Sigmoid colon (tissue), 7 donors: Measurements from ENCODE around the gene GABARAPL2. TPM values are rescaled to one million over a fixed set of nuclear protein-coding genes. Genes with fewer than 3 reads are reported as not detected.

ENCODE experiments used
- DNase-seq: peaks from one replicate; pipeline ENCODE4 v3.0.0-alpha.2; 2019
- H3K27ac ChIP-seq, 4 donors: fragments of 200-600 bp; sonication (generic); one replicate each; pipeline ENCODE4 v1.5.1; 2016 to 2019; ENCODE audit warnings: mild to moderate bottlenecking in 1 of 4
- H3K27me3 ChIP-seq, 3 donors: fragments of 200-600 bp; sonication (generic); one replicate each; pipeline ENCODE4 v1.5.1; 2019; ENCODE audit warnings: mild to moderate bottlenecking in 1 of 3
- H3K36me3 ChIP-seq, 4 donors: fragments of 200-600 bp; sonication (generic); one replicate each; pipeline ENCODE4 v1.5.1; 2016 to 2019
- H3K4me1 ChIP-seq, 4 donors: fragments of 200-600 bp; sonication (generic); one replicate each; pipeline ENCODE4 v1.5.1; 2017 to 2019
- H3K4me3 ChIP-seq, 4 donors: fragments of 200-600 bp; sonication (generic); one replicate each; pipeline ENCODE4 v1.5.1; 2017 to 2019; ENCODE audit warnings: mild to moderate bottlenecking in 2 of 4, moderate library complexity in 1 of 4
- H3K9me3 ChIP-seq, 4 donors: fragments of 200-600 bp in 3 of 4; sonication (generic) in 3 of 4; one replicate each; pipeline versions ENCODE4 v1.5.1 to v1.6.1; 2013 to 2019
- EP300 ChIP-seq, 4 donors: sonication (generic); formaldehyde crosslinking; IDR thresholded peaks; one replicate each; pipeline ENCODE4 v1.6.1; 2017; ENCODE audit warnings: antibody characterized with exemption in 4 of 4
- POLR2A ChIP-seq, 2 donors: fragments of 450-650 bp; IDR thresholded peaks; one replicate each; pipeline ENCODE4 v1.6.1; 2016; ENCODE audit warnings: antibody characterized with exemption in 2 of 2, mild to moderate bottlenecking in 2 of 2, moderate library complexity in 2 of 2
- POLR2AphosphoS5 ChIP-seq, 4 donors: sonication (generic); formaldehyde crosslinking; IDR thresholded peaks; one replicate each; pipeline ENCODE4 v1.6.1; 2017; ENCODE audit warnings: antibody characterized with exemption in 4 of 4
- WGBS, 2 donors: extraction: QIAGEN DNeasy Blood & Tissue Kit; methylation state at CpG; one replicate each; pipeline ENCODE4 v1.1.7; 2013; 5-methylcytosine and 5-hydroxymethylcytosine counted together
- intact Hi-C: fragments of 100-400 bp; cut with DNase I; formaldehyde crosslinking; loops from one replicate; pipeline ENCODE4 v1.15.1; 2023
- polyA plus RNA-seq, 3 donors: library from polyadenylated mRNA; stranded (reverse); fragments of 200-250 nt; gene quantifications; one replicate each; pipeline ENCODE4 v1.2.3, GENCODE V29; 2013
- total RNA-seq, 4 donors: library from RNA; depleted of rRNA; stranded (reverse); fragments of >200 nt; gene quantifications; one replicate each; pipeline ENCODE4 v1.1.0, GENCODE V29; 2016
- TF ChIP-seq, protein P1 (sequence below), 4 experiments: fragments of 450-650 bp in 3 of 4; fragments of 200-600 bp in 1 of 4; IDR thresholded peaks; one replicate each; pipeline ENCODE4 v1.5.1; 2016 to 2019; ENCODE audit warnings: antibody characterized with exemption in 4 of 4, mild to moderate bottlenecking in 3 of 4, moderate library complexity in 2 of 4
- donor health status: healthy with polysubstance abuse.
- donor health status: Bipolar disorder and iron deficiency.
- donor health status: healthy.

The GABARAPL2 gene
- total and polyA plus RNA-seq, 7 donors: 91.4 to 300 (median 118) TPM

DNA sequence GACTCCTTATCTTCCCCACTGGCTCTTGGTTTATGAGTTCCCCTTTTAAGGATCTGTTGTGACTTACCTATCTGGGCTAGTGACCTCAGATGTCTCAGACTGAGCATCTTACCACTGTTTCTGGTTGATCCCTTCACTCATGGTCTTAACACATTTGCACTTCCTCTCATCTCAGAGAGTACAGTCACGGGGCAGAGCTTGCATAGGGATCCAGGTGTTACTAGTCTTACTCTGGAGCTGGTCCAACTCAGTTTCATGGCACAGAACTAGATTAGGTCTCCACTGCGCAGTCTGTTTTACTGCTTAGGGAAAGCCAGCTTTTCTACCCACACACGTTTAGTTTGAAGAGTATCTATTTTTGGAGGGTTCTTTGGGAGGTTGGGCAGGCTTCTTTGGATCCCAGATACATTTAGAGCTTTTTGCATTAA lies 10.2 kb downstream of the GABARAPL2 start:
- Histone ChIP-seq H3K27ac (no peak overlapping the region), H3K36me3 (peaks cover 5 to 90% (median 56%) of the 10 kb centered on the region in 4 donors), H3K4me3 (no peak overlapping the region), H3K27me3 (no peaks in the 10 kb centered on the region), H3K4me1 (peaks cover 0 to 32% (median 18%) of the 10 kb centered on the region in 4 donors), H3K9me3 (no peaks in the 10 kb centered on the region)
- intact Hi-C loops: no loop called here
- 48 to 75% methylated on average over 3 of the region's 3 CpGs for WGBS, 2 donors
- DNase-seq: no peak
- TF ChIP-seq EP300 (IDR thresholded peaks at IDR 0.05): no peak
- TF ChIP-seq, protein P1, sequence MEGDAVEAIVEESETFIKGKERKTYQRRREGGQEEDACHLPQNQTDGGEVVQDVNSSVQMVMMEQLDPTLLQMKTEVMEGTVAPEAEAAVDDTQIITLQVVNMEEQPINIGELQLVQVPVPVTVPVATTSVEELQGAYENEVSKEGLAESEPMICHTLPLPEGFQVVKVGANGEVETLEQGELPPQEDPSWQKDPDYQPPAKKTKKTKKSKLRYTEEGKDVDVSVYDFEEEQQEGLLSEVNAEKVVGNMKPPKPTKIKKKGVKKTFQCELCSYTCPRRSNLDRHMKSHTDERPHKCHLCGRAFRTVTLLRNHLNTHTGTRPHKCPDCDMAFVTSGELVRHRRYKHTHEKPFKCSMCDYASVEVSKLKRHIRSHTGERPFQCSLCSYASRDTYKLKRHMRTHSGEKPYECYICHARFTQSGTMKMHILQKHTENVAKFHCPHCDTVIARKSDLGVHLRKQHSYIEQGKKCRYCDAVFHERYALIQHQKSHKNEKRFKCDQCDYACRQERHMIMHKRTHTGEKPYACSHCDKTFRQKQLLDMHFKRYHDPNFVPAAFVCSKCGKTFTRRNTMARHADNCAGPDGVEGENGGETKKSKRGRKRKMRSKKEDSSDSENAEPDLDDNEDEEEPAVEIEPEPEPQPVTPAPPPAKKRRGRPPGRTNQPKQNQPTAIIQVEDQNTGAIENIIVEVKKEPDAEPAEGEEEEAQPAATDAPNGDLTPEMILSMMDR (IDR thresholded peaks at IDR 0.05): no peak
- no peak for TF ChIP-seq POLR2AphosphoS5 (IDR thresholded peaks at IDR 0.05)
- TF ChIP-seq POLR2A (IDR thresholded peaks at IDR 0.05): no peak

DNA sequence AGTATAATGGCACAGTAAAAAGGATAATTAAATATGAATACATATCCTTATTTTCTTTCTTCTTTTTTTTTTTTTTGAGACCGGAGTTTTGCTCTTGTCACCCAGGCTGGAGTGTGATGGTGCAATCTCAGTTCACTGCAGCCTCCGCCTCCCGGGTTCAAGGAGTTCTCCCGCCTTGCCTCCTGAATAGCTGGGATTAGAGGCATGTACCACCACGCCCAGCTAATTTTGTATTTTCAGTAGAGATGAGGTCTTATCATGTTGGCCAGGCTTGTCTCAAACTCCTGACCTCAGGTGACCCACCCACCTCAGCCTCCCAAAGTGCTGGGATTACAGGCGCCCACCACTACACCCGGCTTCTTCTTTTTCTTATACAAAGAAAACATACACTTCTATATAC lies 12.0 kb downstream of the GABARAPL2 start:
- intact Hi-C loops: no loop called here
- peaks cover 0 to 18% (median 7%) of the 10 kb centered on the region in 4 donors for H3K4me1 ChIP-seq
- 95% methylated on average over 7 of the region's 7 CpGs for WGBS, 2 donors
- TF ChIP-seq, protein P1 (IDR thresholded peaks at IDR 0.05): no peak
- no peak for TF ChIP-seq POLR2A (IDR thresholded peaks at IDR 0.05)
- TF ChIP-seq POLR2AphosphoS5 (IDR thresholded peaks at IDR 0.05): no peak
- TF ChIP-seq EP300 (IDR thresholded peaks at IDR 0.05): no peak
- DNase-seq: no peak
- H3K36me3 ChIP-seq: peaks cover 5 to 72% (median 43%) of the 10 kb centered on the region in 4 donors
- H3K4me3 ChIP-seq: no peak overlapping the region
- H3K27ac ChIP-seq: no peak overlapping the region
- H3K27me3 ChIP-seq: no peaks in the 10 kb centered on the region
- no peaks in the 10 kb centered on the region for H3K9me3 ChIP-seq

DNA sequence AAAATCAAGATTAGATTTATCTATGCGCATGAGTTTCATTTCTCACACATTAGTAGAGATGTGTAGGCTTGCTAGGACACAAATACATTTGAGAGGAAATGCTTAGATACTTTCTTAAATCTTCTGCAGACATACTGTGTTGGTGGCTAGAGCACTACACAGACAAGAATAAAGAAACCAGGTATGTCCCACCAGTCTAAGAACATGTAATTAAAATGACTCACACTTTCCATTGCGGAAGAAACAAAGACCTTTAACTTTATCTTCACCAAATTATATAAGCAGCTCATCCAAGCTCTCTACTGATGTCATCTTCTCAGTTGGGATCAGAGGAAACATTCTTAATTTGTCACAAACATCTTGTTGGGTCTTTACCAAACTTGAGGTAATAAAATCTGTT lies 12.5 kb downstream of the GABARAPL2 start:
- H3K4me3 ChIP-seq: no peak overlapping the region
- intact Hi-C loops: loop anchor here (1.0 kb wide), 1 partner anchor 23 kb away; no protein-coding TSS in a partner anchor
- H3K4me1 ChIP-seq: peaks cover 0 to 13% (median 3%) of the 10 kb centered on the region in 4 donors
- WGBS, 2 donors: 92 to 94% methylated on average over 2 of the region's 2 CpGs
- TF ChIP-seq POLR2AphosphoS5 (IDR thresholded peaks at IDR 0.05) (no peak), EP300 (IDR thresholded peaks at IDR 0.05) (no peak), POLR2A (IDR thresholded peaks at IDR 0.05) (no peak)
- TF ChIP-seq, protein P1 (IDR thresholded peaks at IDR 0.05): no peak
- no peak overlapping the region for H3K27ac ChIP-seq
- H3K36me3 ChIP-seq: peaks cover 5 to 66% (median 38%) of the 10 kb centered on the region in 4 donors
- no peak for DNase-seq
- no peaks in the 10 kb centered on the region for H3K9me3 ChIP-seq
- H3K27me3 ChIP-seq: no peaks in the 10 kb centered on the region

DNA sequence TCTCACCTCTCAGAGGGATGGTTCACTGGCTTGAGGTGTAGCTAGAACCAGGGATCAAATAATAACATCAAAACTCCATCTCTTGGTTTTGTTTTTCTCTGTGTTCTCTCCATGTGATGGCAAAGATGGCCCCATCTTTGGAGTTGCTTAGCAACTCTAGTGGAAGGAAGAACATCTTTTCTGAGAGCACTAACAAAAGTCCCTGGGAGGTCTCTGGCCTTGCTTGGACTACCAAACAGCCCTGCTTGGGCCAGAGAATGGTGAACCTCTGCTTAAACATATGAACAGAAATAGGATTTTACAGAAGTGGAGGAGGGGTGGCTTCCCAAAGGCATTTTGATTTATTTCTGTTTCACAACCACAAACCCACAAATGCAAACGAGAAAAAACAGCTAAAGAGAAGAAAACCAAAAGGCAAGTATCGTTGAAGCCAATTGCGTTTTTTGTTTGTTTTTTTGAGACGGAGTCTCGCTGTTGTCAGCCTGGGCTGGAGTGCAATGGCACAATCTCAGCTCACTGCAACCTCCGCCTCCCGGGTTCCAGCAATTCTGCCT lies 13.2 kb downstream of the GABARAPL2 start:
- no peak for DNase-seq
- Histone ChIP-seq H3K4me1 (peaks cover 0 to 12% (median 3%) of the 10 kb centered on the region in 4 donors), H3K9me3 (no peaks in the 10 kb centered on the region), H3K27me3 (no peaks in the 10 kb centered on the region), H3K4me3 (no peak overlapping the region), H3K27ac (no peak overlapping the region), H3K36me3 (peaks cover 5 to 60% (median 35%) of the 10 kb centered on the region in 4 donors)
- TF ChIP-seq, protein P1 (IDR thresholded peaks at IDR 0.05): no peak
- TF ChIP-seq POLR2AphosphoS5 (IDR thresholded peaks at IDR 0.05) (no peak), EP300 (IDR thresholded peaks at IDR 0.05) (no peak), POLR2A (IDR thresholded peaks at IDR 0.05) (no peak)
- intact Hi-C loops: loop anchor here (1.0 kb wide), 1 partner anchor 24 kb away; no protein-coding TSS in a partner anchor
- 68 to 86% methylated on average over 7 of the region's 7 CpGs for WGBS, 2 donors
